Right lung (tissue), 5 donors: ENCODE measurements around the gene XKR7. TPM values are rescaled to one million over a fixed set of nuclear protein-coding genes. Genes with fewer than 3 reads are reported as not detected.

ENCODE experiments used
- DNase-seq, 2 donors: peaks; one replicate each; pipeline ENCODE4 v3.0.0-alpha.2; 2013
- polyA plus RNA-seq, 5 donors: library from polyadenylated mRNA; unstranded; fragments of 120-200 nt; gene quantifications; one replicate each; pipeline versions ENCODE4 v1.2.1 to v1.2.3, GENCODE V29; 2013; ENCODE audit warnings: inconsistent platforms in 1 of 5, low replicate concordance in 1 of 5; ENCODE audit not compliant: insufficient read length in 5 of 5, insufficient read depth in 1 of 5

The XKR7 gene
- polyA plus RNA-seq, 5 donors, result 0.09 to 0.20 (median 0.12) TPM

DNA sequence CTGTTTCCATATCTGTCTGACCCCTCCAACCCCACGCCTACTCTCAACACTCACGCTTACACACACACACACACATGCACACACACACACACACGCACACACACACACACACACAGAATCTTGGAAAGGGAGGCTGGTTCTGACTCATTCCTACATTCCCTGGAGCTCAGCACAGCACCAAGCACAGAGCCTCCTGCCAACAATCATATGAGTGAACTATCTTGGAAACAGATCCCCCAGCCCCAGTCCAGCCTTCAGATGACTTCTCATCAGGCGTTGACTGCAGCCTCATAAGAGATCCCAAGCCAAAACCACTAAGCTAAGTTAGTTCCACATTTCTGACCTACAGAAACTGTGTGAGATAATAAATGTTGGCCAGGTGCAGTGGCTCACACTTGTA, 70.0 kb downstream of the XKR7 start:
- DNase-seq, result no peak

DNA sequence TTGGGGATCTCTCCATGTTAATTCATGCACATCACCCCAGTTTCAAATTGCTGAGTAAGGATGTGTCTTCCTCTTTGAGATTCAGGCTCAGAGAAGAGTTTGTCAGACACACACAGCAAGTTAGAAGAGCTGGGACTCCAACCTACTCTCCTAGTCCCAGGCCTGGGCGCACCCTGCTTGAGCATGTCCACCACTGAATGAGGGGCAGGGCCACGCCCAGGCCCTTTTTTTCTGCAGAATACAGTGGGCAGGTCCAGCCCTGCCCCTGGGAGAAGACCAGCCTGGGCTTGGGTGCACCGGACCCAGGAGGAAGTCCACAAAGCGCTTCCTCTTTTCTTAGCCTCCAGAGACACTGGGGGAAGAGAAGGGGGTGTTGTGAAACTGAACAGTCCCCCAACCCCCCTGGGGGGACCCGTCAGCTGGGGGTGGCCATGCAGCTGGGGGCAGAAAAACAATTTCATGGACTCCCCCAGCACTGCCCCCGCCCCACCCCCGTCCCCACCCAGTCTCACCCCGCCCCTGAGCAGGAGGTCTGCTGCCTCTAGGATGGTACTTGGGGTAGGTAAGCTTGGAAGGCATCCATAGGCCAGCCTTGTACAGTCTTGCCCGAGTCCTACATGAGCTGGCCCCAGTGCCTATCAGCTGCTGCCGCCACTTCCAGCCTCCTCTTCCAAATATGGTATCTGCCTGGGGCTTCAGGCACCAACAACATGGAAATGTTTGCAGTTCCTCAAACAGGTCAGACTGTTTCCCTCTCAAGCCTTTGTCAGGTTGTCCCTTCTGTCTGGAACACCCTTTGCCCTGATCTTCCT, 72.4 kb downstream of the XKR7 start:
- no peak for DNase-seq

DNA sequence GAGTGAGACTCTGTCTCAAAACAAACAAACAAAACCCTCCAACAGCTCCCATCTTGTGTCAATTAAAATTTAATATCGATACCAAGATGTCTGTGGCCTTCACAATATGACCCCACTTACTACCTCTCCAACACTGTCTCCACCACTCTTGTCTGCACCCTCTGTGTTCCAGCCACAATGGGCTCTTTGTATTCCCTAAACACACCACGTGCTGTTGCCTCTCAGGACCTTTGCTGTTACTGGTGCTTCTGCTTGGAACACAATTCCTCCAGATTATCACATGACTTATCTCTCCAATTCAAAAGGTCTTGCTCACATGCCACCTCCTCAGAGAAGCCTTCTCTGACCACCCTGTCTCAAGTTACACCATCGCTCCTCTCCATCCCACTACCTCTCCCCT, 78.0 kb downstream of the XKR7 start:
- DNase-seq, result no peak

DNA sequence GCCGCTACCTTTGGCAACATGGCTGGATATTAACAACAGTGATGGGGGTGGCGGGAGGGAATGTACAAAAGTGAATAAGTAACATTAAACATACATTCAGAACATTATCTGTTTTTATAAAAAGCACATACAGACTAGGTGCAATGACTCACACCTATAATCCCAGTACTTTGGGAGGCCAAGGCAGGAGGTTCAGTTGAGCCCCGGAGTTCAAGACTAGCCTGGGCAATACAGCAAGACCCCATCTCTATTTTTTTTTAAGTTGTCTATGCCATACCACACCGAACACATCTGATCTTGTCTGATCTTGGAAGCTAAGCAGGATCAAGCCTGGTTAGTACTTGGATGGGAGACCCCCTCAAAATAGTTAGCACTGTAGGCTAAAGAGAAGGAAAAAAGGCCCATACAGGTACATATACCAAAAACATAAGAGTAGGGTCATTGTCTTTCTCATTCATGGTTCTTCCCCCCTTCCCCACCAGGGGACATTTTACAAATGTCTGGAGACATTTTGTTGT, 82.4 kb downstream of the XKR7 start:
- DNase-seq, result no peak

GRCh38 chr20:32050851-32051556, 83.1 kb downstream of the XKR7 start:
- DNase-seq, result no peak

DNA sequence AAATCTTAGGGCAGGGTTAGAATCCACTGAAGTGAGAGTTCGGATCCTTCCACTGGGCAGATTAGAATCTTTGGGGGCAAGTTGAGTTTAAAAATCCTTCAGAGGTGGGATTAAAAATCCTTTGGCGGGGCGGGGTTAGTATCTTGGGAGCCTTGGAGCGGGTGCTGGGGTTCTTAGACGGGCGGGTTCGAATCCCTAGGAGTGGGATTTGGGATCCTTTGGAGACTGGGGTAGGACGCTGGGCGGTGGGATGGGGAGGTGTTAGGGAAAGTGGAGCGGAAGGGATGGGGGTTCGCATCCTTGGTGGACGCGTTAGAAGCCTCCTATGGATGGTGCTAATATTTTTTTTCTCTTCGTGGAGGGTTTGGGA, 83.8 kb downstream of the XKR7 start:
- no peak for DNase-seq

DNA sequence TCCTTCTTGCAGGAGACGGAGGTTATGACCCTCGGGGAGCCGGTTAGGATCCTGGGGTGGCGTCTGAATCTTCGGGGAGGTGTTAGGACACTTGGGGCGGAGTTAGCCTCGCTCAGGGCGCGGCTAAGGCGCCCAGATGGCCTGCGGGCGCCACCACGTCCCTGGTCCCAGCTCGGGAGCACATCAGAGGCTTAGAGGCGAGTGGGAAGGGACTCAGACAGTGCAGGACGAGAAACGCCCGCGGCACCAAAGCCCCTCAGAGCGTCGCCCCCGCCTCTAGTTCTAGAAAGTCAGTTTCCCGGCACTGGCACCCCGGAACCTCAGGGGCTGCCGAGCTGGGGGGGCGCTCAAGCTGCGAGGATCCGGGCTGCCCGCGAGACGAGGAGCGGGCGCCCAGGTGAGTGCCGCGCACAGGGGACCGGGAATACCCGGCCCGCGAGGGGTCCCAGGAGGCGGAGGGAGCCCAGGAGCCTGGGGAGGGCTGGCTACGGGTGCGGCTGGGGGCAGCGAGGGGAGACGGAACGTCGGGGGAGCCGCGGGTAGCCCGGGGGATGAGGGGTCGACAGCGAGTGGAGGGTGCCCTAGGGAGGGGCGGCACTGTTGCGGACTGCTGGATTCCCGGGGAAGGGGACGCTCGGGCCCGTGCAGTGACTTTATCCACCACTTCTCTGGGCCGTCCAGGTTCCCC, 84.3 kb downstream of the XKR7 start, which contains the start of gene HCK:
TSS of gene HCK (plus strand) at position 153 of the 688 bp plus-strand sequence.
- DNase-seq, result no peak

- DNase-seq, result no peak
These were observed 84.9 kb downstream of the XKR7 start for GRCh38 chr20:32052778-32053362.

Other genes with a start within 250 kb of the XKR7 start
- 10 to 100 TPM; 46.6 to 59.8 (median 55.4) TPM for gene BCL2L1, start 245.3 kb upstream of the XKR7 start, polyA plus RNA-seq
- 10 to 100 TPM; 33.7 to 85.6 (median 53.8) TPM for gene TPX2, start 228.9 kb upstream of the XKR7 start, polyA plus RNA-seq
- 1 to 10 TPM in 3 of 5 donors, under 1 TPM in 2; 0.63 to 3.3 (median 1.1) TPM for gene MYLK2, start 148.8 kb upstream of the XKR7 start, polyA plus RNA-seq
- gene FOXS1, start 122.5 kb upstream of the XKR7 start, polyA plus RNA-seq, result 10 to 100 TPM in 1 of 5 donors, 1 to 10 TPM in 4; 5.0 to 10.6 (median 5.9) TPM
- gene DUSP15, start 97.6 kb upstream of the XKR7 start, polyA plus RNA-seq, result 10 to 100 TPM in 3 of 5 donors, 1 to 10 TPM in 2; 8.0 to 13.9 (median 11.2) TPM
- gene TTLL9, start 97.5 kb upstream of the XKR7 start, polyA plus RNA-seq, result 1 to 10 TPM; 1.9 to 5.5 (median 3.5) TPM
- gene PDRG1, start 16.1 kb upstream of the XKR7 start, polyA plus RNA-seq, result 10 to 100 TPM; 16.3 to 17.9 (median 16.9) TPM
- gene CCM2L, start 42.3 kb downstream of the XKR7 start, polyA plus RNA-seq, result 10 to 100 TPM in 4 of 5 donors, 1 to 10 TPM in 1; 9.6 to 16.7 (median 12.6) TPM
- gene HCK, start 84.1 kb downstream of the XKR7 start, polyA plus RNA-seq, result 1 to 10 TPM; 3.5 to 5.5 (median 4.2) TPM
- 10 to 100 TPM; 53.1 to 66.4 (median 58.6) TPM for gene TM9SF4, start 141.6 kb downstream of the XKR7 start, polyA plus RNA-seq
- gene PLAGL2, start 239.6 kb downstream of the XKR7 start, polyA plus RNA-seq, result 10 to 100 TPM; 22.7 to 28.9 (median 23.1) TPM
- 10 to 100 TPM; 32.9 to 38.2 (median 36.7) TPM for gene POFUT1, start 239.7 kb downstream of the XKR7 start, polyA plus RNA-seq